Measurements from ENCODE around the gene TUSC2. TPM values are rescaled to one million over a fixed set of nuclear protein-coding genes. Genes with fewer than 3 reads are reported as not detected.
"Not testable (repeated sequence)": the region's sequence is repeated elsewhere in the genome, so short reads cannot be mapped to it uniquely, and the experiment has no call there.

TUSC2 gene
- total RNA-seq, 1 experiment from 2014 or later: 38.3 TPM

- no peak for TF ChIP-seq CTCF (IDR thresholded peaks at IDR 0.05; ENCODE audit: insufficient read depth in 1 of 2, low read depth in 1 of 2, low read length in 1 of 2, severe bottlenecking in 1 of 2, unreplicated experiment in 1 of 2)
- CTCF ChIA-PET: no interaction called here
Measured at GRCh38 chr3:50287262-50287661, 40.8 kb downstream of the TUSC2 start.

GRCh38 chr3:50286322-50287227 lies 41.4 kb downstream of the TUSC2 start:
- ChIA-PET POLR2A (no interaction called here), CTCF (no interaction called here)
- Mint-ChIP-seq H3K27ac (ENCODE audit: unreplicated experiment) (no peak overlapping the region), H3K4me1 (ENCODE audit: low read depth, unreplicated experiment) (peaks cover 6% of the 10 kb centered on the region), H3K36me3 (ENCODE audit: insufficient read depth, unreplicated experiment) (peaks cover 24% of the 10 kb centered on the region), H3K27me3 (ENCODE audit: insufficient read depth, unreplicated experiment) (no peaks in the 10 kb centered on the region), H3K9me3 (ENCODE audit: unreplicated experiment) (no peaks in the 10 kb centered on the region), H3K4me3 (ENCODE audit: unreplicated experiment) (no peak overlapping the region)
- H3K9me3 ChIP-seq: no peaks in the 10 kb centered on the region
- intact Hi-C loops (cut with micrococcal nuclease; ENCODE audit: unreplicated experiment): no loop called here
- peaks cover 7% of the 10 kb centered on the region for H3K36me3 ChIP-seq (ENCODE audit: control insufficient read depth, insufficient read depth, low read length)
- H3K4me1 ChIP-seq: no peaks in the 10 kb centered on the region
- no peaks in the 10 kb centered on the region for H3K27me3 ChIP-seq (replicated peaks; ENCODE audit: control insufficient read depth, insufficient read depth, low read length)
- TF ChIP-seq CTCF (IDR thresholded peaks at IDR 0.05; ENCODE audit: insufficient read depth in 1 of 2, low read depth in 1 of 2, low read length in 1 of 2, severe bottlenecking in 1 of 2, unreplicated experiment in 1 of 2): no peak
- no peak for DNase-seq
- no peak overlapping the region for H3K4me3 ChIP-seq (ENCODE audit: low read depth, low read length)
- no TSS peak for BruUV-seq (replicated peaks)

More at GRCh38 chr3:50287262-50287661, 40.8 kb downstream of the TUSC2 start:
- Histone ChIP-seq H3K36me3 (ENCODE audit: control insufficient read depth, insufficient read depth, low read length) (peaks cover 7% of the 10 kb centered on the region), H3K27me3 (replicated peaks; ENCODE audit: control insufficient read depth, insufficient read depth, low read length) (no peaks in the 10 kb centered on the region), H3K9me3 (no peaks in the 10 kb centered on the region), H3K4me1 (no peaks in the 10 kb centered on the region), H3K4me3 (ENCODE audit: low read depth, low read length) (no peak overlapping the region)
- intact Hi-C loops (cut with micrococcal nuclease; ENCODE audit: unreplicated experiment): no loop called here
- no peak overlapping the region for H3K4me3 Mint-ChIP-seq (ENCODE audit: unreplicated experiment)
- H3K4me1 Mint-ChIP-seq (ENCODE audit: low read depth, unreplicated experiment): peaks cover 6% of the 10 kb centered on the region
- H3K27me3 Mint-ChIP-seq (ENCODE audit: insufficient read depth, unreplicated experiment): no peaks in the 10 kb centered on the region
- POLR2A ChIA-PET: no interaction called here
- H3K9me3 Mint-ChIP-seq (ENCODE audit: unreplicated experiment): no peaks in the 10 kb centered on the region
- no peak for DNase-seq
- no TSS peak for BruUV-seq (replicated peaks)
- H3K27ac Mint-ChIP-seq (ENCODE audit: unreplicated experiment): no peak overlapping the region
- H3K36me3 Mint-ChIP-seq (ENCODE audit: insufficient read depth, unreplicated experiment): peaks cover 28% of the 10 kb centered on the region

GRCh38 chr3:50284121-50284520 lies 43.9 kb downstream of the TUSC2 start:
- H3K27me3 ChIP-seq (replicated peaks; ENCODE audit: control insufficient read depth, insufficient read depth, low read length); H3K4me1 Mint-ChIP-seq (ENCODE audit: low read depth, unreplicated experiment); DNase-seq; H3K27me3 Mint-ChIP-seq (ENCODE audit: insufficient read depth, unreplicated experiment); H3K27ac Mint-ChIP-seq (ENCODE audit: unreplicated experiment); H3K4me3 ChIP-seq (ENCODE audit: low read depth, low read length); H3K4me1 ChIP-seq; H3K36me3 ChIP-seq (ENCODE audit: control insufficient read depth, insufficient read depth, low read length); H3K36me3 Mint-ChIP-seq (ENCODE audit: insufficient read depth, unreplicated experiment); BruUV-seq (replicated peaks); H3K9me3 ChIP-seq; H3K9me3 Mint-ChIP-seq (ENCODE audit: unreplicated experiment); H3K4me3 Mint-ChIP-seq (ENCODE audit: unreplicated experiment); intact Hi-C loops (cut with micrococcal nuclease; ENCODE audit: unreplicated experiment): not testable (repeated sequence)
- ChIA-PET POLR2A (interaction anchor here (1.1 kb wide), 1 partner anchor 48 kb away, joined by 3 read pairs; the partner anchor contains the start of gene GNAI2), CTCF (interaction anchor here (1.2 kb wide), 1 partner anchor 19 kb away, joined by 4 read pairs; no protein-coding TSS in a partner anchor)
